NCI-H526 treated with DMSO at 0.1 percent for 48 hours (cell line): ENCODE measurements around the gene SMARCD3.

Source experiments
- DNase-seq: peaks from one replicate; lab custom pipeline; 2025; lab: John Stamatoyannopoulos, UW

SMARCD3 gene

DNA sequence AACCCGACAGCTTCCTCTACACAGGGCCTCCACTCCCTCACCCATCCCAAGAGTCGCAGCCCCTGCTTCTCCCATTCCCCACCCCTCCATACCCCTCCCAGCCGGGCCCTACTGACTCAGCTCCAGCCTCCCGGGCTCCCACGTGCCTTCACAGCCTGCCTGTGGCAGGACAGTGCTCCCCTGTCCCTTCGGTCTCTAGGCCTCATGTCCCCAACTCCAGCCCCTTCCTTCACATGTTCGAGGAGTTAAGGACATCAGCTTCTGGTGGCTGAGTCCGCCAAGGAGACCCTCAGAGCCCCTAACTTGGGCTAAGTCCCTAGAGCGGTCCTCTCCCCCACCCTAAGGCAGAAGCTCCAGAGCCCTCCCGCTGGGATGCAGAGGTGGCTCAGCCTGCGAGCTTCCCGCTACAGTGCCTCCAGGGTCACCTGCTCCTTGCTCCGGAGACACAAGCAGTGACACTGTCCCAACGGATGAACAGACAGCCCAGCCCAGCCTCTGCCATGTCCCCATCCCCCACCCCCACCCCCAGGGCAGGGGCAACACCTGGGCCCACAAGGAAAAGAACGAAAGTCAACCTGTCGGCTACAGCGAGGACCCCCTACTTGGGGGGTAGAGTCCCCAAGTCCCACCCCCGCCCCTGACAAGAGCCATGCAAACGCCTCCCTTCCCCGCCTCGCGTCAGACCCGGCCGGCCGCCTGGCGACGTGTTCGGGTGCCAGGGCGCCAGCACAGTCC, 716 bp downstream of the SMARCD3 start:
- DNase-seq, result no peak

DNA sequence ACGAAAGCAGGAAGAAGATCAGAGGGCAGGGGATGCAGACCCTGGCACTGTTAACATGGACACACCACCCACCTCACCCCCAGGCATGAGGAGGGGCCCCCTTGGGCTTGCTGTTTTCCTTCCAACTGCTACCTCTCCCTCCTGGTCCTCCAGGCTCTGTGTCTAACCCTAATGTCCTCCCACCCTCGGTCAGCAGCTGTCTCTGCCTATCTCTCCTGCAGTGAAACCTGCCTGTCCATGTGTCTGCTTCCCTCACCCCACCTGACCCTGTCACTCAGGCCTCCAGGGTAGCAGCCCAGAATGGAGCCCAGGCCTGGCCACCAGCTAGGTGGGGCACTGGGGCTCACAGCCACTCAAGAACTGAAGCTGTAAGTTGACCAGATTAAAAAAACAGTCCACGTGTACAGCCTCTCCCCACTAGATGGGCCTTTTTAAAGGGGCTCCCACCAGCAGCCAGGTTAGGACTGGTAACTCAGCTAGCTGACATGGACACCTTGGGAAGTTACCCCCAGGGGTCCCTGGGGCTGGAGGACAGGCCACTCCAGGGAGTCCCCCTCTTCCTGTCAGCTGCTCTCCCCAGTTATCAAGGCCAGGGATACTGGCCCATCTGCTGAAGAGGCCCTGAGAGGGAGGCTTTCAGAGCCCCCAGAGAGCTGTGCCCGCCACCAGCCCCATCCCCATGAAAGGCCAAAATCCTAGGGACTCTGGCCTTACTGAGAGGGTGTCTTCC, 1.5 kb downstream of the SMARCD3 start:
- DNase-seq, result no peak

- DNase-seq, result no peak
Observed at GRCh38 chr7:151246102-151246850, 2.2 kb downstream of the SMARCD3 start.

DNA sequence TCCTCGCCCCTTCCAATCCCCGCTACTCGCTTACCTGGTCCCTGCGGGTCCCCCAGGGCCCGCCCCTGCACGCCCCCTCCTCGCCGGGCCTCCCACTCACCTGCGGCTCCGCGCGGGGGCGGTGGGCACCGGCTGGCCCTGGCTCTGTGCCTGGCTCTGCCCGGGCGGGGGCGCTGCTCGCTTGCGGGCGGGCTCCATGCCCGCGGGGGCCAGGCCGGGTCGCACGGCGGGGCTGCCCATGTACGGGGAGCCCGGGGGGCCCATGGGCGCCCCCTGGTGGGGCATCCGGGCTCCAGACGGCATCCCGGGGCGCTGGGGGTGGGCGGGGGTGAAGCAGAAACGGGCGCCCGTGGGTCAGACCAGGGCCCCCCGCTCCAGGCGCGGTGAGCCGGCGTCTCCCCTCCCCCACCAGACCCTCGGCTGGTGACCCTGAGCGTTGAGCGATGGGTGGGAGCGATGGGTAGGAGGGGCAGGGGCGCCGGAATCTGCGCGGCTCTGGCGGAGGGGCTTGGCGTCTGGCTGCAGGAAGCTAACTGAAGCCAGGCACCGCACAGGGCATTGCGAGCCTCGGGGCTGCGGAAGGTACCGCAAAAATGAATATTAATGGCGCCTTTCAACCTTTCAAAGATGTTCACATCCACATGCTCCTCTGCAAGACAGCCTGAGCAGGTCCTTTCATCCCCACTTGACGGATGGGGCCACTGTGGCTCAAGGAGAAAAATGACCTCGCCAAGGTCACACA, 3.0 kb downstream of the SMARCD3 start:
- DNase-seq, result peak; percentile 41

GRCh38 chr7:151244841-151245346, 3.6 kb downstream of the SMARCD3 start:
- no peak for DNase-seq

- peak; percentile 30 for DNase-seq
Observed at GRCh38 chr7:151244196-151244840, 4.2 kb downstream of the SMARCD3 start.

- no peak for DNase-seq
Observed at GRCh38 chr7:151243408-151244195, 4.9 kb downstream of the SMARCD3 start.

GRCh38 chr7:151243045-151243349, 5.5 kb downstream of the SMARCD3 start:
- DNase-seq, result no peak

DNA sequence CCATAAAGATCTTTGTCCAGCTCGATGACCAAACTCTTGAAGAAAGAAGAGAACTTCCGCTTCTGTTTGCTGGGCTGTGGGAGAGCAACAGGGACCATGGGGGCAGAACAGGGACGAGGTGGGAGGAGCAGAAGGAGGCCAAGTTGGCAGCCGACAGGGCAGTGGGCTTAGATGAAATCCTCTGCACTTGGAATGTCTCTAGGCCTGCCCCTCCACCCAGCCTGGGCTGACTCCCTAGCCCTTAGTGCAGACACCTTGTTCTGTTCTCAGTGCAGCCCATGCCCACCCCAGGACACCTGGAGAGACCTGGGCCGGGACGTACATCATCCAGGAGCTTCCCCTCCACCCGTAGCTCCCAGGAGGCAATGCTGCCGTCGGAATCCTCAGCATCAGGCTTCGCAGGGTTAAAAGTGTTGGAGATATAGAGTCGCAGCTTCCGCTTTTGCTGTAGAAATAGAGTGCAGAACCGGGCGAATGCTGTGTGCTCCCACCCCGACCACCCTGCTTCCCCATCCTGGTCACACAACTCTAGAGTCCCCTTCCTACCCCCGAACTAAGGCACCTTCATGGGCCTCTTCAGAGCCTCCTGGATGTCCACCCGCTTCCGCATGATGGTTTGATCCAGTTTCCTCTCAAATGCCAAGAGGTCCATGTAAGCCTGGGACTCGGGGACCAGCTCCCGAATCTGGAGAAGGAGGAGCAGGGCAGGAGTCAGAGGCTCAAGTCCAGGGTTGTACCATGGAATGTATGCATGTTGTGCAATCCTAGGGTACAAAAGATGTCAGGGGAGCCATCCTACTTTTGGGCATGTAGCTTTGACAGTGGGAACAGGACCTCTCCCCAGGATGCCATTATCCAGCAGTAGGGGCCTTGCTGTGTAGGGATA, 6.1 kb downstream of the SMARCD3 start:
- no peak for DNase-seq

GRCh38 chr7:151241755-151242096, 6.8 kb downstream of the SMARCD3 start:
- DNase-seq, result no peak

DNA sequence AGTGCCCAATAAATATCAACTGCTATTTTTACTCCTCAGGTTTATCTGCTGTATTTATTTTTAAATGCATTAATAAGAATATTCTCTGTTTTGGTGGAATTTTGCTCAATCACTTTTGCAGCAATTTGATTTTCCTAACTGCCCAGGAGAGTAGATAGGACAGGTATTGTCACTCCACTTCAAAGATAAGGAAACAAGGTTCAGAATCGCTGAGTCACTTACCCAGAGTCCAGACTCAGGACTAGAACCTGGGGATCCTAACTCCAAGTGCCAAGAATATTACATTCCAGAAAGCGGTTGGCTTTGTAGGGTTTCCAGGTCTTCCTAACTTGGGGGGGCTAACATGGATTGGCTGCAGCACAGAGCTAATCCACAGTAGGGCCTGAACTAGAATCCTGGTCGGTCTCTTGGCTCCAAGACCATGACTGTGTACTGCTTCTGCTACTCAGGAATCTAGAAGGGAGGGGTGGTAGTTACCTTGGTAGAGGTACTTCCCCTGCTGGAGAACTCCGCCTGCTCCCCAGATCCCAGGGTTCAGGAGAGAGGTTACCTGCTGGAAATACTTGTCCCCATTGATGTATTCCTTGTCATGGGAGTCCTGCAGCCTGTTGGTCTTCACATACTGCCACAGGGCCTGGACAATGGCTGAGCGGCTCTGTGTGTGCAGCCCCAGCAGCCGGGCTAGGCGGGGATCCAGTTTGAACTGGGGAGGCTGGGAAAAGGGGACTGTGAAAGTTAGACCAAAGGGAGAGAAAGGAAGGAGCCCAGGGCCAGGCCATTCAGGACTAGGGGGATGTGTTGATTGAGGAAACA, 7.3 kb downstream of the SMARCD3 start:
- no peak for DNase-seq

DNA sequence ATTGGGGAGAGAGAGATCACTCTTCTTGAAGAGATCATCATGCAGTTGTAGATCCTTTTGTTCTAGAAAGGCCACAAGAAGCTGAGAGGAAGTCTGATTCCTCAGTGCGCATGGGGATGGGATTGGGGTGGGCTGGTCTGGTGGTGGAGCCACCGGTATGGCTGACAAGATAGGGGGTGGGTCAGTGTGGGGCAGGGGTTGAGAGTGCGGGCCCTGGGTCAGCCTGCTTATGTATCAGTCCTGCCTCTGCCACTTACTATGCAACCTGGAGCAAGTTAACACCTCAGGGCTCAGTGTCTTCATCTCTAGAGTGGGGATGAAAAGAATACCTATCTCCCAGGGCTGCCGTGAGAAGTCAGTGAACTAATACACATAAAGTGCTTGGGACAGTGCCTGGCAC, 8.0 kb downstream of the SMARCD3 start:
- DNase-seq, result no peak

GRCh38 chr7:151239837-151240459, 8.5 kb downstream of the SMARCD3 start:
- no peak for DNase-seq

- DNase-seq, result no peak
Observed at GRCh38 chr7:151238924-151239836, 9.3 kb downstream of the SMARCD3 start.

DNA sequence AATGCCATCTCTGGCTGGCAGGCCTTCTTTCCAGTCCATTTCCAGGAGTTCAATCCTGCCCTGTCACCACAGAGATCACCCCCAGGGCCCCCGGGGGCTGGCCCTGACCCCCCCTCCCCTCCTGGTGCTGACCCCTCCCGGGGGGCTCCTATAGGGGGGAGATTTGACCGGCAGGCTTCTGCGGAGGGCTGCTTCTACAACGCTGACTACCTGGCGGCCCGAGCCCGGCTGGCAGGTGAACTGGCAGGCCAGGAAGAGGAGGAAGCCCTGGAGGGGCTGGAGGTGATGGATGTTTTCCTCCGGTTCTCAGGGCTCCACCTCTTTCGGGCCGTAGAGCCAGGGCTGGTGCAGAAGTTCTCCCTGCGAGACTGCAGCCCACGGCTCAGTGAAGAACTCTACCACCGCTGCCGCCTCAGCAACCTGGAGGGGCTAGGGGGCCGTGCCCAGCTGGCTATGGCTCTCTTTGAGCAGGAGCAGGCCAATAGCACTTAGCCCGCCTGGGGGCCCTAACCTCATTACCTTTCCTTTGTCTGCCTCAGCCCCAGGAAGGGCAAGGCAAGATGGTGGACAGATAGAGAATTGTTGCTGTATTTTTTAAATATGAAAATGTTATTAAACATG, 10.2 kb downstream of the SMARCD3 start:
- no peak for DNase-seq

DNA sequence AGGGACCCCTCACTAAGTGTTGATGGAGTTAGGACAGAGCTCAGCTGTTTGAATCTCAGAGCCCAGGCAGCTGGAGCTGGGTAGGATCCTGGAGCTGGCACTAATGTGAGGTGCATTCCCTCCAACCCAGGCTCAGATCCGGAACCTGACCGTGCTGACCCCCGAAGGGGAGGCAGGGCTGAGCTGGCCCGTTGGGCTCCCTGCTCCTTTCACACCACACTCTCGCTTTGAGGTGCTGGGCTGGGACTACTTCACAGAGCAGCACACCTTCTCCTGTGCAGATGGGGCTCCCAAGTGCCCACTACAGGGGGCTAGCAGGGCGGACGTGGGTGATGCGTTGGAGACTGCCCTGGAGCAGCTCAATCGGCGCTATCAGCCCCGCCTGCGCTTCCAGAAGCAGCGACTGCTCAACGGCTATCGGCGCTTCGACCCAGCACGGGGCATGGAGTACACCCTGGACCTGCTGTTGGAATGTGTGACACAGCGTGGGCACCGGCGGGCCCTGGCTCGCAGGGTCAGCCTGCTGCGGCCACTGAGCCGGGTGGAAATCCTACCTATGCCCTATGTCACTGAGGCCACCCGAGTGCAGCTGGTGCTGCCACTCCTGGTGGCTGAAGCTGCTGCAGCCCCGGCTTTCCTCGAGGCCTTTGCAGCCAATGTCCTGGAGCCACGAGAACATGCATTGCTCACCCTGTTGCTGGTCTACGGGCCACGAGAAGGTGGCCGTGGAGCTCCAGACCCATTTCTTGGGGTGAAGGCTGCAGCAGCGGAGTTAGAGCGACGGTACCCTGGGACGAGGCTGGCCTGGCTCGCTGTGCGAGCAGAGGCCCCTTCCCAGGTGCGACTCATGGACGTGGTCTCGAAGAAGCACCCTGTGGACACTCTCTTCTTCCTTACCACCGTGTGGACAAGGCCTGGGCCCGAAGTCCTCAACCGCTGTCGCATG, 11.0 kb downstream of the SMARCD3 start:
- DNase-seq, result no peak
